ENCODE results near the gene EFCAB6. TPM values are rescaled to one million over a fixed set of nuclear protein-coding genes. Genes with fewer than 3 reads are reported as not detected.
A peak's percentile ranks its signal among the peaks of the same experiment; 100 is the strongest.

The EFCAB6 gene
- polyA plus RNA-seq, 2 of the 4 experiments (the other 2 are of a cell fraction): 0.46 to 1.2 TPM

- peak overlapping the region; percentile 80 for H3K4me2 ChIP-seq
- ChIA-PET CTCF (interaction anchor here (1.1 to 1.9 kb wide), 2 partner anchors 25 to 435 kb away, joined by 3 to 10 read pairs; no protein-coding TSS in a partner anchor), POLR2A (no interaction called here)
- H3K4me3 ChIP-seq: no peak overlapping the region
- no peak for TF ChIP-seq EHF (CRISPR knock-in tag; IDR thresholded peaks at IDR 0.05)
- TF ChIP-seq ESRRA (IDR thresholded peaks at IDR 0.05; ENCODE audit: borderline replicate concordance, low read length): no peak
- no peak for TF ChIP-seq FOSL2 (IDR thresholded peaks at IDR 0.05)
- TF ChIP-seq FOSL2 (CRISPR knock-in tag; IDR thresholded peaks at IDR 0.05): peak; percentile 81
- TF ChIP-seq ATOH8 (CRISPR knock-in tag; IDR thresholded peaks at IDR 0.05; ENCODE audit: low read depth): no peak
- no peak for TF ChIP-seq GATA3 (IDR thresholded peaks at IDR 0.05; ENCODE audit: borderline replicate concordance)
- TF ChIP-seq JUNB (IDR thresholded peaks at IDR 0.05): peak; percentile 18; the same call in 1 of the 2 replicates
- TF ChIP-seq MAX (IDR thresholded peaks at IDR 0.05): peak; percentile 40; the same call in 1 of the 2 replicates
- no peaks in the 10 kb centered on the region for H3K9me3 ChIP-seq
- ATAC-seq: peak; percentile 83 to 88
- peak; percentile 68 for DNase-seq (ENCODE audit: low read depth in 1 of 2, low spot score in 1 of 2)
- FAIRE-seq: no peak
- peaks cover 28% of the 10 kb centered on the region for H3K4me1 ChIP-seq
- WGBS (ENCODE audit: missing lambda C conversion rate): 20% methylated on average over 9 of the region's 13 CpGs
- H3K27ac ChIP-seq: peak overlapping the region; percentile 60 to 80; a peak in 5 of 6 replicates
These were observed 11.3 kb upstream of the EFCAB6 start for GRCh38 chr22:43823353-43823908.

GRCh38 chr22:43821606-43822425 is 9.7 kb upstream of the EFCAB6 start:
- CTCF ChIA-PET: interaction anchor here (1.5 kb wide), 1 partner anchor 433 kb away, joined by 3 read pairs; no protein-coding TSS in a partner anchor
- FAIRE-seq (no peak), ATAC-seq (no peak), DNase-seq (ENCODE audit: low read depth in 1 of 2, low spot score in 1 of 2) (no peak)
- Histone ChIP-seq H3K4me1 (peaks cover 25% of the 10 kb centered on the region), H3K9me3 (no peaks in the 10 kb centered on the region), H3K4me2 (no peak overlapping the region), H3K27ac (no peak overlapping the region), H3K4me3 (no peak overlapping the region)
- 80% methylated on average over 18 of the region's 22 CpGs for WGBS (ENCODE audit: missing lambda C conversion rate)
- TF ChIP-seq BCL3 (IDR thresholded peaks at IDR 0.05): no peak
- TF ChIP-seq FOXS1 (CRISPR knock-in tag; IDR thresholded peaks at IDR 0.05): no peak
- no peak for TF ChIP-seq EP300 (IDR thresholded peaks at IDR 0.05)
- TF ChIP-seq ZFP36 (IDR thresholded peaks at IDR 0.05; ENCODE audit: borderline replicate concordance, partially characterized antibody): no peak
- TF ChIP-seq ATOH8 (CRISPR knock-in tag; IDR thresholded peaks at IDR 0.05; ENCODE audit: low read depth): no peak
- no peak for TF ChIP-seq HOXB13 (CRISPR knock-in tag; IDR thresholded peaks at IDR 0.05; ENCODE audit: low read depth)
- no peak for TF ChIP-seq KDM1A (IDR thresholded peaks at IDR 0.05; ENCODE audit: low read depth)
- TF ChIP-seq EHMT2 (IDR thresholded peaks at IDR 0.05; ENCODE audit: low read depth): no peak
- POLR2A ChIA-PET: no interaction called here

- FAIRE-seq (no peak), ATAC-seq (no peak), DNase-seq (ENCODE audit: low read depth in 1 of 2, low spot score in 1 of 2) (no peak)
- no peak overlapping the region for H3K4me2 ChIP-seq
- ChIA-PET CTCF (interaction anchor here (1.5 kb wide), 1 partner anchor 432 kb away, joined by 3 read pairs; no protein-coding TSS in a partner anchor), POLR2A (no interaction called here)
- no peak overlapping the region for H3K4me3 ChIP-seq
- TF ChIP-seq ZNF302 (CRISPR knock-in tag; IDR thresholded peaks at IDR 0.05): no peak
- no peak for TF ChIP-seq NFE2L2 (conservative IDR thresholded peaks at IDR 0.05; ENCODE audit: low read length)
- no peak for TF ChIP-seq POLR2A (IDR thresholded peaks at IDR 0.05; ENCODE audit: low read length)
- TF ChIP-seq KDM1A (IDR thresholded peaks at IDR 0.05; ENCODE audit: low read depth): no peak
- TF ChIP-seq RARB (CRISPR knock-in tag; IDR thresholded peaks at IDR 0.05): no peak
- TF ChIP-seq PHF8 (IDR thresholded peaks at IDR 0.05; ENCODE audit: borderline replicate concordance, low read depth): no peak
- no peak for TF ChIP-seq HEYL (CRISPR knock-in tag; IDR thresholded peaks at IDR 0.05)
- WGBS (ENCODE audit: missing lambda C conversion rate): 95% methylated on average over 12 of the region's 18 CpGs
- no peak overlapping the region for H3K27ac ChIP-seq
- H3K4me1 ChIP-seq: peaks cover 17% of the 10 kb centered on the region
- no peaks in the 10 kb centered on the region for H3K9me3 ChIP-seq
These were observed 8.7 kb upstream of the EFCAB6 start for GRCh38 chr22:43820651-43821305.
